ENCODE results near the gene ACR.
"Not testable (repeated sequence)": the region's sequence is repeated elsewhere in the genome, so short reads cannot be mapped to it uniquely, and the experiment has no call there.

Gene ACR

GRCh38 chr22:50780244-50780643 lies 42.2 kb downstream of the ACR start:
- not testable (repeated sequence) for DNase-seq (ENCODE audit: low spot score)

- not testable (repeated sequence) for DNase-seq (ENCODE audit: low spot score)
Observed at GRCh38 chr22:50782253-50782652, 44.2 kb downstream of the ACR start.

DNA sequence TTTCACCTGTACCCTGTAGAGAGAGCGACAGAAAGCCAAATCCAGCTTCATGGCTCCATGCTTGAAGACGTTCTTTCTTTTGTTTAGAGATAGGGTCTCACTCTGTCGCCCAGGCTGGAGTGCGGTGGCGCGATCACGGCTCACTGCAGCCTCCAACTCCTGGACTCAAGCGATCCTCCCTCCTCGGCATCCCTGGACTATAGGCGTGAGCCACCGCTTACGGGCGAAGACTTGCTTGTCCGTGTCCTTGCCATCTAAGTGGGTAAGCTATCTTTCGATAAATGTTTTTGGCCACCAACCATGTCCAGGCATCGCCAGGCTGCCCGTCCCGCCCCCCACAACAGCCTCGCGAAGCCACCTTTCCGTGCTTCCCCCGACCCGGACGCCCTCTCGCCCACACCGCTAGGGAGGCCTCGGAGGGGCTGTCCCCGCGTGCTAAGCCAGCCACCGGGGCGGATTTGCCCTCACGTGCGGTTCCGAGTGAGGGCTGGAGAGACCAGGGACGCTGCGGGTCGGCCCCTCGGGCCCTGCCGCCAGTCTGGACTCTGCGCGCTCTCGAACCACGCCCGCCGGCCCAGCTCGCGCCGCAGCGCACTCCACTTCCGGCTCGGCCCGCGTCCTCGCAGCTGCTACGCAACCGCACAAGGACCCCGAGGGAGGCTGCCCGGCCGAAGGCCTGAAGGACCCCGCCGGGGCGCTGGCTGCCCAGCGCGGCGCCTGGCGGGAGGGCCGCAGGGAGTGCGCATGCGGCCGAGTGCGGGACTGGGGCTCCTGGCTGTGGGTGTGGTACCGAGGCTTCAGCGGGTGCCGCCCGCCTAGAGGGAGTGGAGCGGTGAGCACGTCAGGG lies 45.3 kb downstream of the ACR start, which contains the start of gene RABL2B:
RABL2B (minus strand) TSS at position 604 of the 847 bp plus-strand sequence. CDS start 1,342 bp downstream, outside the sequence.
- DNase-seq (ENCODE audit: low spot score): peak; percentile 74

- not testable (repeated sequence) for DNase-seq (ENCODE audit: low spot score)
Observed at GRCh38 chr22:50783880-50784276, 45.9 kb downstream of the ACR start.

- DNase-seq (ENCODE audit: low spot score): not testable (repeated sequence)
Observed at GRCh38 chr22:50785289-50785688, 47.3 kb downstream of the ACR start.

GRCh38 chr22:50786936-50787335 lies 48.9 kb downstream of the ACR start:
- DNase-seq (ENCODE audit: low spot score): not testable (repeated sequence)

Measured in HuH-7 (cell line).